ENCODE results near the gene NPNT.

DNA sequence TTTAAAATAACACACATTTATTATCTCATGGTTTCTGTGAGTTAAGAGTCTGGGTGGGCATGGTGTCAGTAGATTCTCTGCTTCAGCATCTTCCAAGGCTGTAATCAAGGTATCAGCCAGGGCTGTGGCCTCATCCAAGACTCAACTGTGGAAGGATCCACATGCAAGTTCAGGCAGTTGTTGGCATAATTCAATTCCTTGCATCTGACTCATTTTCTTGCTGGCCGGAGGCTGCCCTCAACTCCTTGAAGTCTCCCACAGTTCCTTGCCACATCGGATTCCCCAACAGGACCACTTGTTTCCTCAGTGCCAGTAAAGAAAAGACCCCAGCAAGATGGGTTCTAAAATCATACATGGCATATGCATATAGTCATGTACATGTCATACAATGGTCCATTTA is 93.4 kb downstream of the NPNT start:
- TF ChIP-seq, protein P1, sequence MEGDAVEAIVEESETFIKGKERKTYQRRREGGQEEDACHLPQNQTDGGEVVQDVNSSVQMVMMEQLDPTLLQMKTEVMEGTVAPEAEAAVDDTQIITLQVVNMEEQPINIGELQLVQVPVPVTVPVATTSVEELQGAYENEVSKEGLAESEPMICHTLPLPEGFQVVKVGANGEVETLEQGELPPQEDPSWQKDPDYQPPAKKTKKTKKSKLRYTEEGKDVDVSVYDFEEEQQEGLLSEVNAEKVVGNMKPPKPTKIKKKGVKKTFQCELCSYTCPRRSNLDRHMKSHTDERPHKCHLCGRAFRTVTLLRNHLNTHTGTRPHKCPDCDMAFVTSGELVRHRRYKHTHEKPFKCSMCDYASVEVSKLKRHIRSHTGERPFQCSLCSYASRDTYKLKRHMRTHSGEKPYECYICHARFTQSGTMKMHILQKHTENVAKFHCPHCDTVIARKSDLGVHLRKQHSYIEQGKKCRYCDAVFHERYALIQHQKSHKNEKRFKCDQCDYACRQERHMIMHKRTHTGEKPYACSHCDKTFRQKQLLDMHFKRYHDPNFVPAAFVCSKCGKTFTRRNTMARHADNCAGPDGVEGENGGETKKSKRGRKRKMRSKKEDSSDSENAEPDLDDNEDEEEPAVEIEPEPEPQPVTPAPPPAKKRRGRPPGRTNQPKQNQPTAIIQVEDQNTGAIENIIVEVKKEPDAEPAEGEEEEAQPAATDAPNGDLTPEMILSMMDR (IDR thresholded peaks at IDR 0.05; ENCODE audit: insufficient read depth, low read depth, low read length), result no peak
- TF ChIP-seq EZH2 (IDR thresholded peaks at IDR 0.05; ENCODE audit: insufficient read depth, low read length), result no peak
